ENCODE measurements around the gene MACROD1. TPM values are rescaled to one million over a fixed set of nuclear protein-coding genes. Genes with fewer than 3 reads are reported as not detected.

Gene MACROD1
- total and polyA plus RNA-seq, 2 donors (not counting 3 experiments of a cell fraction or from before 2014, with no cell fraction given) = 11.0 to 16.2 TPM

- dilution Hi-C loops (cut with MboI; ENCODE audit: extremely low pct_ligation_motif_present, low sequenced_read_pairs) (no loop called here), intact Hi-C loops (cut with micrococcal nuclease) (no loop called here)
- DNase-seq (ENCODE audit: low read depth, low spot score) (no peak), FAIRE-seq (no peak)
- no peak overlapping the region for H2AFZ ChIP-seq (ENCODE audit: low read depth, low read length)
- no peak overlapping the region for H3K9ac ChIP-seq (replicated peaks; ENCODE audit: extremely low read depth, insufficient read depth, low read length)
- ChIA-PET CTCF (interaction anchor here (2.1 to 5.0 kb wide), 2 partner anchors 34 to 118 kb away, joined by 4 to 23 read pairs; no protein-coding TSS in a partner anchor), POLR2A (no interaction called here)
- H3K4me1 ChIP-seq (ENCODE audit: control insufficient read depth, extremely low read depth, insufficient read depth, low read length) = no peaks in the 10 kb centered on the region
- no peak overlapping the region for H3K4me3 ChIP-seq (replicated peaks in 1 of 3; ENCODE audit: insufficient read depth in 1 of 3, low read depth in 1 of 3, low read length in 3 of 3)
- no peak overlapping the region for H3K4me2 ChIP-seq (ENCODE audit: insufficient read depth, low read length)
- peaks cover 27 to 37% of the 10 kb centered on the region in 2 experiments for H3K27me3 ChIP-seq (ENCODE audit: control insufficient read depth in 2 of 2, insufficient read depth in 2 of 2, low read length in 2 of 2)
- H3K9me3 ChIP-seq (replicated peaks; ENCODE audit: control insufficient read depth, insufficient read depth, low read length) = no peaks in the 10 kb centered on the region
- BruUV-seq (replicated peaks) = no TSS peak
- H4K20me1 ChIP-seq (replicated peaks; ENCODE audit: control insufficient read depth, extremely low read depth, insufficient read depth, low read length) = no peaks in the 10 kb centered on the region
- no peaks in the 10 kb centered on the region for H3K9me1 ChIP-seq (replicated peaks; ENCODE audit: control insufficient read depth, extremely low read depth, insufficient read depth, low read length)
- TF ChIP-seq, protein P1, sequence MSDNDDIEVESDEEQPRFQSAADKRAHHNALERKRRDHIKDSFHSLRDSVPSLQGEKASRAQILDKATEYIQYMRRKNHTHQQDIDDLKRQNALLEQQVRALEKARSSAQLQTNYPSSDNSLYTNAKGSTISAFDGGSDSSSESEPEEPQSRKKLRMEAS (IDR thresholded peaks at IDR 0.05; ENCODE audit: insufficient read depth, insufficient read length) = no peak
- no peak for TF ChIP-seq POLR2AphosphoS5 (IDR thresholded peaks at IDR 0.05; ENCODE audit: insufficient read depth, low read depth, low read length)
- no peak for TF ChIP-seq FOS (IDR thresholded peaks at IDR 0.05; ENCODE audit: borderline replicate concordance, insufficient read depth, low read length)
- TF ChIP-seq JUN (IDR thresholded peaks at IDR 0.05; ENCODE audit: borderline replicate concordance, insufficient read depth, insufficient read length, low read depth) = no peak
- peak; percentile 75 for TF ChIP-seq EZH2 (IDR thresholded peaks at IDR 0.05; ENCODE audit: borderline replicate concordance, low read depth, low read length, severe bottlenecking)
- H3K36me3 ChIP-seq (ENCODE audit: control insufficient read depth in 2 of 2, extremely low read depth in 1 of 2, insufficient read depth in 2 of 2, low read length in 2 of 2) = no peaks in the 10 kb centered on the region
- no peaks in the 10 kb centered on the region for H3K79me2 ChIP-seq (ENCODE audit: control insufficient read depth, insufficient read depth, low read length)
- H3K27ac ChIP-seq (ENCODE audit: insufficient read depth, low read depth, low read length) = no peak overlapping the region
Observed at GRCh38 chr11:64035081-64035524, 130.8 kb downstream of the MACROD1 start.

DNA sequence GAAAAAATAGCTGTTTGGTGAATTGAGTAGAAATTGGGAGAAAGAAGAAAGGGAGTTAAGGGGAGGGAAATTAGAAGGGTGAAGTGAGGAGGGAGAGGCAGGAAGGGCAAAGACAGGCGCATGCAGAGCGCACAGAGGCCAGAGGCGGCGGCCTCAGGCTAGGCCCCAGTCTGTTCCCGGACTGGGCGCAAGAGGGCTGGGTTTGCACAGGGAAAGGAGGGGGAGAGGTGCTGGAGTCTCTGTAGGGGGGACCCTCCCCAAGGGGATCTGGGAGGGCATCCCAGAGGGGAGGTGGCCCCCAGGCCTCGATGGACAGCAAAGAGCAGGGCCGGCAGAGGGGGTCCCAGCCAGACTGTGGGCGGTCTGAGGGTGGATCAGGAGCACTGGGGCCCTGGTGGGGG, 131.5 kb downstream of the MACROD1 start:
- H3K9ac ChIP-seq (replicated peaks; ENCODE audit: extremely low read depth, insufficient read depth, low read length) = no peak overlapping the region
- DNase-seq (ENCODE audit: low read depth, low spot score) (no peak), FAIRE-seq (no peak)
- no peaks in the 10 kb centered on the region for H4K20me1 ChIP-seq (replicated peaks; ENCODE audit: control insufficient read depth, extremely low read depth, insufficient read depth, low read length)
- H3K27ac ChIP-seq (ENCODE audit: insufficient read depth, low read depth, low read length) = no peak overlapping the region
- no peaks in the 10 kb centered on the region for H3K9me3 ChIP-seq (replicated peaks; ENCODE audit: control insufficient read depth, insufficient read depth, low read length)
- ChIA-PET POLR2A (no interaction called here), CTCF (interaction anchor here (5.0 kb wide), 1 partner anchor 33 kb away, joined by 23 read pairs; no protein-coding TSS in a partner anchor)
- H3K4me3 ChIP-seq (replicated peaks in 1 of 3; ENCODE audit: insufficient read depth in 1 of 3, low read depth in 1 of 3, low read length in 3 of 3) = no peak overlapping the region
- intact Hi-C loops (cut with micrococcal nuclease) = no loop called here
- dilution Hi-C loops (cut with MboI; ENCODE audit: extremely low pct_ligation_motif_present, low sequenced_read_pairs) = no loop called here
- peaks cover 27 to 37% of the 10 kb centered on the region in 2 experiments for H3K27me3 ChIP-seq (ENCODE audit: control insufficient read depth in 2 of 2, insufficient read depth in 2 of 2, low read length in 2 of 2)
- H3K4me1 ChIP-seq (ENCODE audit: control insufficient read depth, extremely low read depth, insufficient read depth, low read length) = no peaks in the 10 kb centered on the region
- no peak overlapping the region for H3K4me2 ChIP-seq (ENCODE audit: insufficient read depth, low read length)
- H2AFZ ChIP-seq (ENCODE audit: low read depth, low read length) = no peak overlapping the region
- TF ChIP-seq GATA2 (IDR thresholded peaks at IDR 0.05; ENCODE audit: insufficient read depth, insufficient read length, low read depth, low read length) (no peak), POLR2AphosphoS5 (IDR thresholded peaks at IDR 0.05; ENCODE audit: insufficient read depth, low read depth, low read length) (no peak), MYC (IDR thresholded peaks at IDR 0.05; ENCODE audit: low read depth, low read length) (no peak)
- no TSS peak for BruUV-seq (replicated peaks)
- H3K36me3 ChIP-seq (ENCODE audit: control insufficient read depth in 2 of 2, extremely low read depth in 1 of 2, insufficient read depth in 2 of 2, low read length in 2 of 2) = no peaks in the 10 kb centered on the region
- no peaks in the 10 kb centered on the region for H3K9me1 ChIP-seq (replicated peaks; ENCODE audit: control insufficient read depth, extremely low read depth, insufficient read depth, low read length)
- H3K79me2 ChIP-seq (ENCODE audit: control insufficient read depth, insufficient read depth, low read length) = no peaks in the 10 kb centered on the region

Data from endothelial cell of umbilical vein (primary cell).